HUES6 (cell line): ENCODE results near the gene SYK.

Source experiments
- H3K27ac ChIP-seq: 2 replicates; pipeline ENCODE4 v1.7.0; 2013; ENCODE audit warnings: low read depth, mild to moderate bottlenecking, low read length, inconsistent platforms
- H3K27me3 ChIP-seq: 2 replicates; pipeline ENCODE4 v1.6.1; 2013; ENCODE audit warnings: low read length; ENCODE audit not compliant: control insufficient read depth, insufficient read depth
- H3K36me3 ChIP-seq: 2 replicates; pipeline ENCODE4 v1.6.1; 2013; ENCODE audit warnings: low read length; ENCODE audit not compliant: control insufficient read depth, insufficient read depth
- H3K4me1 ChIP-seq: 2 replicates; pipeline ENCODE4 v1.6.1; 2013; ENCODE audit warnings: low read length; ENCODE audit not compliant: control insufficient read depth, insufficient read depth
- H3K4me3 ChIP-seq: 2 replicates; pipeline ENCODE4 v1.5.1; 2013; ENCODE audit warnings: low read depth, low read length
- H3K9ac ChIP-seq: one replicate; pipeline ENCODE4 v1.6.1; 2013; ENCODE audit warnings: mild to moderate bottlenecking, low read length
- H3K9me3 ChIP-seq: 2 replicates; pipeline ENCODE4 v1.6.1; 2013; ENCODE audit warnings: low read depth, low read length; ENCODE audit not compliant: control insufficient read depth, insufficient read depth

The SYK gene

DNA sequence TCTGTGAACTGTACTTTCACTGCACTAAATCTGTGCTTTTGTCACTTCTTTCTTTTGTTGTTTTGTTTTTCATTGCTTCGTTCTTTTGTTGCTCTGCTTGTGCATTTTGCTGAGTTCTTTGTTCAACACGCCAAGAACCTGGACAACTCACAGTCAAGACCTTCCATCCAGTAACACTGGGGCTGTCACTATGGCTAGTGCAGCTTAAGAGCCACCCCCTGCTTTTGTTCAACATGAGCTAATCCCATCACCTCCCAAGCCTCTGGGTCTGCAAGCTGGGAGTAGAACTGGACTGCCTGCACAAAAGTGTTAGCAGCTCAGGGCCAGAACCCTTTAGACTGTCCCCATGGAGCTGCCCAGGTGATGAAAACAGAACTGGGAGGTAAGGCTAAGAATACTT lies 143.7 kb downstream of the SYK start:
- H3K36me3 ChIP-seq: no peaks in the 10 kb centered on the region
- H3K4me1 ChIP-seq: no peaks in the 10 kb centered on the region; the same call in 1 of the 2 replicates
- no peak overlapping the region for H3K27ac ChIP-seq
- H3K27me3 ChIP-seq: no peaks in the 10 kb centered on the region
- H3K9ac ChIP-seq: no peak overlapping the region
- H3K9me3 ChIP-seq: no peaks in the 10 kb centered on the region
- no peak overlapping the region for H3K4me3 ChIP-seq

GRCh38 chr9:90946982-90947381 lies 145.4 kb downstream of the SYK start:
- H3K9me3 ChIP-seq: no peaks in the 10 kb centered on the region
- no peak overlapping the region for H3K4me3 ChIP-seq
- no peaks in the 10 kb centered on the region for H3K27me3 ChIP-seq
- no peak overlapping the region for H3K27ac ChIP-seq
- no peaks in the 10 kb centered on the region; the same call in 1 of the 2 replicates for H3K4me1 ChIP-seq
- no peaks in the 10 kb centered on the region for H3K36me3 ChIP-seq
- H3K9ac ChIP-seq: no peak overlapping the region
